Progenitor cell of endocrine pancreas (in vitro differentiated cells): ENCODE data around the gene GPNMB. TPM values are rescaled to one million over a fixed set of nuclear protein-coding genes. Genes with fewer than 3 reads are reported as not detected.

Experiments used
- DNase-seq: peaks from one replicate; pipeline ENCODE4 v3.0.0; 2021; ENCODE audit warnings: low spot score; ENCODE audit not compliant: unreplicated experiment
- H3K27ac Mint-ChIP-seq: 2 replicates; pipeline ENCODE4 v1.8.0; 2021; ENCODE audit warnings: mild to moderate bottlenecking, moderate library complexity, mixed read lengths
- H3K27me3 Mint-ChIP-seq: 2 replicates; pipeline ENCODE4 v1.8.0; 2021; ENCODE audit warnings: mixed read lengths
- H3K36me3 Mint-ChIP-seq: 2 replicates; pipeline ENCODE4 v1.8.0; 2022; ENCODE audit warnings: mixed read lengths; ENCODE audit not compliant: insufficient read depth
- H3K4me1 Mint-ChIP-seq: 2 replicates; pipeline ENCODE4 v1.8.0; 2021; ENCODE audit warnings: low read depth, mixed read lengths
- H3K4me3 Mint-ChIP-seq: 2 replicates; pipeline ENCODE4 v1.8.0; 2021; ENCODE audit warnings: low read depth, mild to moderate bottlenecking, moderate library complexity, mixed read lengths
- H3K9me3 Mint-ChIP-seq: 2 replicates; pipeline ENCODE4 v1.8.0; 2021; ENCODE audit warnings: low read depth, mixed read lengths
- CTCF ChIP-seq: fragments of 200-600 bp; sonication (generic); IDR thresholded peaks from one replicate; pipeline ENCODE4 v1.5.0; 2021; ENCODE audit warnings: antibody characterized with exemption, mild to moderate bottlenecking; ENCODE audit not compliant: unreplicated experiment
- total RNA-seq: library from RNA; stranded (reverse); gene quantifications from 2 replicates; pipeline ENCODE4 v1.2.1, GENCODE V29; 2021

The GPNMB gene
- total RNA-seq, 1 donor from 2014 or later = 0.98 TPM

GRCh38 chr7:23283086-23283485 is 36.5 kb downstream of the GPNMB start:
- no peaks in the 10 kb centered on the region for H3K9me3 Mint-ChIP-seq
- no peak overlapping the region for H3K4me3 Mint-ChIP-seq
- TF ChIP-seq CTCF = no peak
- no peaks in the 10 kb centered on the region for H3K4me1 Mint-ChIP-seq
- no peak for DNase-seq
- no peaks in the 10 kb centered on the region for H3K27me3 Mint-ChIP-seq
- no peak overlapping the region for H3K27ac Mint-ChIP-seq
- H3K36me3 Mint-ChIP-seq = no peaks in the 10 kb centered on the region

- no peak for DNase-seq
- H3K27ac Mint-ChIP-seq = peak overlapping the region; percentile 37
- TF ChIP-seq CTCF = no peak
- no peaks in the 10 kb centered on the region for H3K36me3 Mint-ChIP-seq
- no peaks in the 10 kb centered on the region for H3K4me1 Mint-ChIP-seq
- no peak overlapping the region for H3K4me3 Mint-ChIP-seq
- no peaks in the 10 kb centered on the region for H3K27me3 Mint-ChIP-seq
- H3K9me3 Mint-ChIP-seq = no peaks in the 10 kb centered on the region
Observed at GRCh38 chr7:23284871-23285270, 38.3 kb downstream of the GPNMB start.

GRCh38 chr7:23285657-23286646 is 39.4 kb downstream of the GPNMB start:
- no peaks in the 10 kb centered on the region for H3K9me3 Mint-ChIP-seq
- H3K4me1 Mint-ChIP-seq = no peaks in the 10 kb centered on the region
- H3K27me3 Mint-ChIP-seq = no peaks in the 10 kb centered on the region
- H3K27ac Mint-ChIP-seq = no peak overlapping the region
- no peak for DNase-seq
- H3K4me3 Mint-ChIP-seq = no peak overlapping the region
- H3K36me3 Mint-ChIP-seq = no peaks in the 10 kb centered on the region
- TF ChIP-seq CTCF = no peak

- Mint-ChIP-seq H3K36me3 (no peaks in the 10 kb centered on the region), H3K27ac (no peak overlapping the region), H3K4me1 (peaks cover 6% of the 10 kb centered on the region), H3K4me3 (no peak overlapping the region), H3K9me3 (no peaks in the 10 kb centered on the region), H3K27me3 (no peaks in the 10 kb centered on the region)
- TF ChIP-seq CTCF = no peak
- DNase-seq = no peak
Observed at GRCh38 chr7:23287612-23288011, 41.0 kb downstream of the GPNMB start.

GRCh38 chr7:23290993-23291392 is 44.4 kb downstream of the GPNMB start:
- no peak overlapping the region for H3K27ac Mint-ChIP-seq
- peaks cover 9% of the 10 kb centered on the region for H3K4me1 Mint-ChIP-seq
- no peak overlapping the region for H3K4me3 Mint-ChIP-seq
- no peak for DNase-seq
- H3K36me3 Mint-ChIP-seq = no peaks in the 10 kb centered on the region
- TF ChIP-seq CTCF = no peak
- peaks cover under 1% of the 10 kb centered on the region for H3K27me3 Mint-ChIP-seq
- no peaks in the 10 kb centered on the region for H3K9me3 Mint-ChIP-seq
